A673 (cell line): Measurements from ENCODE around the gene CHAMP1. TPM values are rescaled to one million over a fixed set of nuclear protein-coding genes. Genes with fewer than 3 reads are reported as not detected.
"Not testable (repeated sequence)": the region's sequence is repeated elsewhere in the genome, so short reads cannot be mapped to it uniquely, and the experiment has no call there.

Experiments
- BruUV-seq: library from RNA; stranded (reverse); fragments of 400-500 nt; replicated peaks from 2 replicates; lab custom pipeline; 2021; lab: Mats Ljungman, UMichigan
- CTCF ChIA-PET: fragments of 300-600 bp; sonication (Branson Sonifier 250); formaldehyde crosslinking; loops from one replicate; lab custom pipeline; 2022; ENCODE audit warnings: antibody characterized with exemption; lab: Charles Lee
- POLR2A ChIA-PET: fragments of 300-600 bp; sonication (Branson Sonifier 250); formaldehyde crosslinking; loops from one replicate; lab custom pipeline; 2022; ENCODE audit warnings: antibody characterized with exemption; ENCODE audit not compliant: low non-redundant PET; lab: Charles Lee
- DNase-seq: peaks from one replicate; pipeline ENCODE4 v3.0.0-alpha.2; 2015; ENCODE audit warnings: low spot score
- H3K27ac ChIP-seq: fragments of 200-600 bp; sonication (generic); 2 replicates; pipeline ENCODE4 v1.5.1; 2016; ENCODE audit warnings: mixed run types, low read depth, mild to moderate bottlenecking, mixed read lengths, antibody characterized with exemption, low read length; ENCODE audit not compliant: poor library complexity, severe bottlenecking
- H3K27me3 ChIP-seq: fragments of 200-600 bp; sonication (generic); replicated peaks from 2 replicates; pipeline ENCODE4 v1.6.1; 2017; ENCODE audit warnings: mixed run types, low read depth, mild to moderate bottlenecking, mixed read lengths, antibody characterized with exemption, low read length; ENCODE audit not compliant: insufficient read depth, poor library complexity
- H3K36me3 ChIP-seq: fragments of 200-600 bp; sonication (generic); 2 replicates; pipeline ENCODE4 v1.6.1; 2016; ENCODE audit warnings: mixed run types, mild to moderate bottlenecking, mixed read lengths, antibody characterized with exemption, low read length; ENCODE audit not compliant: insufficient read depth, poor library complexity, severe bottlenecking
- H3K4me1 ChIP-seq: fragments of 200-600 bp; sonication (generic); 2 replicates; pipeline ENCODE4 v1.6.1; 2017; ENCODE audit warnings: mixed run types, mild to moderate bottlenecking, mixed read lengths, antibody characterized with exemption, low read length; ENCODE audit not compliant: insufficient read depth, poor library complexity, severe bottlenecking
- H3K4me3 ChIP-seq: fragments of 200-600 bp; sonication (generic); 2 replicates; pipeline ENCODE4 v1.5.1; 2016; ENCODE audit warnings: low read depth, mixed run types, mild to moderate bottlenecking, mixed read lengths, low read length; ENCODE audit not compliant: poor library complexity, severe bottlenecking
- H3K9me3 ChIP-seq: fragments of 200-600 bp; sonication (generic); 2 replicates; pipeline ENCODE4 v1.6.1; 2016; ENCODE audit warnings: mixed run types, low read depth, mild to moderate bottlenecking, mixed read lengths, antibody characterized with exemption, low read length; ENCODE audit not compliant: poor library complexity, severe bottlenecking
- EZH2 ChIP-seq: fragments of 200-600 bp; sonication (generic); IDR thresholded peaks from 2 replicates; pipeline ENCODE4 v1.6.1; 2017; ENCODE audit warnings: borderline replicate concordance, low read depth, mild to moderate bottlenecking, mixed read lengths, antibody characterized with exemption, low read length; ENCODE audit not compliant: poor library complexity, severe bottlenecking
- intact Hi-C: fragments of 100-400 bp; cut with micrococcal nuclease; formaldehyde crosslinking; loops from one replicate; pipeline ENCODE4 v1.10.0; 2022; ENCODE audit not compliant: unreplicated experiment
- total RNA-seq: library from RNA; stranded (reverse); gene quantifications from 2 replicates; pipeline ENCODE4 v1.2.3, GENCODE V29; 2021
- TF ChIP-seq, protein P1 (sequence below): fragments of 300-800, 200-600 bp; sonication (generic); conservative IDR thresholded peaks from 2 replicates; pipeline ENCODE4 v1.5.1; 2017; ENCODE audit warnings: low read depth, mild to moderate bottlenecking, antibody characterized with exemption, low read length, moderate library complexity, mixed read lengths

Gene CHAMP1
- total RNA-seq, 1 experiment from 2014 or later = 31.8 TPM

DNA sequence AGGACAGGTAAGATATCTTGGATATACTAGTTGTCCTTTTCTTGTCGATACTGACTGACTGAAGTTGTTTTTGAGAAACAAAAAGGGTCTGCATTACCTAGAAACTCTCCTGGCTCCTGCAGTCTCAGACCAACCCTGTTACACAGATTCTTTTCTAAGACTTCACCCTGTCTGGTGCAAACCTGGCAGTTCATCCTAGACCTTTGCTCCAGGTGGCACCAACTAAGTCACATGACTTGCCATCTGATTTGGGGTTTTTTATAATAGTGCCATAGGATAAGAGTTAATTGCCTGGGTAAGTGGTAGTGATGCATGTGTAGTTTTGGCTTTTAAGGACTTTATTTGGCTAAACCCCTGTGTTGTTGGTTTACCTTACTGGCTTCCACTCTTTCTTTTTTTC is 14.3 kb downstream of the CHAMP1 start:
- peaks cover 31% of the 10 kb centered on the region for H3K36me3 ChIP-seq
- H3K9me3 ChIP-seq = no peaks in the 10 kb centered on the region
- POLR2A ChIA-PET = no interaction called here
- H3K4me1 ChIP-seq = peaks cover 1% of the 10 kb centered on the region
- no peak overlapping the region for H3K27ac ChIP-seq
- TF ChIP-seq EZH2 = no peak
- TF ChIP-seq, protein P1, sequence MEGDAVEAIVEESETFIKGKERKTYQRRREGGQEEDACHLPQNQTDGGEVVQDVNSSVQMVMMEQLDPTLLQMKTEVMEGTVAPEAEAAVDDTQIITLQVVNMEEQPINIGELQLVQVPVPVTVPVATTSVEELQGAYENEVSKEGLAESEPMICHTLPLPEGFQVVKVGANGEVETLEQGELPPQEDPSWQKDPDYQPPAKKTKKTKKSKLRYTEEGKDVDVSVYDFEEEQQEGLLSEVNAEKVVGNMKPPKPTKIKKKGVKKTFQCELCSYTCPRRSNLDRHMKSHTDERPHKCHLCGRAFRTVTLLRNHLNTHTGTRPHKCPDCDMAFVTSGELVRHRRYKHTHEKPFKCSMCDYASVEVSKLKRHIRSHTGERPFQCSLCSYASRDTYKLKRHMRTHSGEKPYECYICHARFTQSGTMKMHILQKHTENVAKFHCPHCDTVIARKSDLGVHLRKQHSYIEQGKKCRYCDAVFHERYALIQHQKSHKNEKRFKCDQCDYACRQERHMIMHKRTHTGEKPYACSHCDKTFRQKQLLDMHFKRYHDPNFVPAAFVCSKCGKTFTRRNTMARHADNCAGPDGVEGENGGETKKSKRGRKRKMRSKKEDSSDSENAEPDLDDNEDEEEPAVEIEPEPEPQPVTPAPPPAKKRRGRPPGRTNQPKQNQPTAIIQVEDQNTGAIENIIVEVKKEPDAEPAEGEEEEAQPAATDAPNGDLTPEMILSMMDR = no peak
- H3K27me3 ChIP-seq = no peaks in the 10 kb centered on the region
- intact Hi-C loops = no loop called here
- no peak overlapping the region for H3K4me3 ChIP-seq
- CTCF ChIA-PET = no interaction called here
- no TSS peak for BruUV-seq
- DNase-seq = no peak

DNA sequence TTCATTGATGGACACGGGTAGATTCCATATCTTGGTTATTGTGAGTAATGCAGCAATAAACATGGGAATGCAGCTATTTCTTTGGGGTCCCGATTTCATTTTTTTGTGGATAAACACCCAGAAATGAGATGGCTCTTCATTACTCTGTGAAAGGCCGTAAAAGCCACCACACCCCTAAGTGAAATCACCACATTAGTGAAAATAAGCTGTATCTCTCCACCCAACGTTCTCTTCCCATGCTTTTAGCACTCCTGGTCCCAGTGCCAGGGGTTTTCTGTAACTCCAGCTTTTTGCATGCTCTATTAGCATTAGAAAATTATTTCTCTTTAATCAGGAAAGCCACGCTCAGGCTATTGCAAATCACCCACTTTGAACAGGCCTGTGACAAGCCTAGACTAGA is 15.8 kb downstream of the CHAMP1 start:
- no peak overlapping the region for H3K27ac ChIP-seq
- intact Hi-C loops = no loop called here
- TF ChIP-seq EZH2 = no peak
- TF ChIP-seq, protein P1 = no peak
- ChIA-PET CTCF (no interaction called here), POLR2A (no interaction called here)
- BruUV-seq = no TSS peak
- no peak for DNase-seq
- H3K4me3 ChIP-seq = no peak overlapping the region
- H3K27me3 ChIP-seq = no peaks in the 10 kb centered on the region
- H3K4me1 ChIP-seq = peaks cover 6% of the 10 kb centered on the region
- H3K9me3 ChIP-seq = no peaks in the 10 kb centered on the region
- peaks cover 16% of the 10 kb centered on the region for H3K36me3 ChIP-seq

DNA sequence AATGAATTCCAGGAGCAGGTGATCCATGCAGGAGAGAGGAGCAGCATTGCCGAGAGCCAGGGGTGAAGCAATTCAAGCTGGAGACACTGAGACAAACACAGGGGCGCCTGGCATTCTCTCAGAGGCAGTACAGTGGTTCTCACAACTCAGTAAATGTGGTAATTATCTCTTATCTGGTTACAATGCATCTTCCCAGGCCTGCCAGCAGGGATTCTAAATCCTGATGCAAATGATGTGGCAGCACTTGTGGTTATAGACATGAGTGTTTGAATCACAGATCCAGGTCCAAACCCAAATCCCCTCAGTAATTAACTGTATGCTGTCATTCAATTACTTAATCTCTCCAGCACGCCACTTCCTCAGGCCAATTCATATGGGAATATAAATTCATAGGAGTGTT is 19.6 kb downstream of the CHAMP1 start:
- H3K4me1 ChIP-seq, H3K36me3 ChIP-seq, H3K27ac ChIP-seq, CTCF ChIA-PET, intact Hi-C loops, POLR2A ChIA-PET, BruUV-seq, H3K9me3 ChIP-seq, H3K4me3 ChIP-seq, H3K27me3 ChIP-seq: not testable (repeated sequence)
- DNase-seq = peak; percentile 40

DNA sequence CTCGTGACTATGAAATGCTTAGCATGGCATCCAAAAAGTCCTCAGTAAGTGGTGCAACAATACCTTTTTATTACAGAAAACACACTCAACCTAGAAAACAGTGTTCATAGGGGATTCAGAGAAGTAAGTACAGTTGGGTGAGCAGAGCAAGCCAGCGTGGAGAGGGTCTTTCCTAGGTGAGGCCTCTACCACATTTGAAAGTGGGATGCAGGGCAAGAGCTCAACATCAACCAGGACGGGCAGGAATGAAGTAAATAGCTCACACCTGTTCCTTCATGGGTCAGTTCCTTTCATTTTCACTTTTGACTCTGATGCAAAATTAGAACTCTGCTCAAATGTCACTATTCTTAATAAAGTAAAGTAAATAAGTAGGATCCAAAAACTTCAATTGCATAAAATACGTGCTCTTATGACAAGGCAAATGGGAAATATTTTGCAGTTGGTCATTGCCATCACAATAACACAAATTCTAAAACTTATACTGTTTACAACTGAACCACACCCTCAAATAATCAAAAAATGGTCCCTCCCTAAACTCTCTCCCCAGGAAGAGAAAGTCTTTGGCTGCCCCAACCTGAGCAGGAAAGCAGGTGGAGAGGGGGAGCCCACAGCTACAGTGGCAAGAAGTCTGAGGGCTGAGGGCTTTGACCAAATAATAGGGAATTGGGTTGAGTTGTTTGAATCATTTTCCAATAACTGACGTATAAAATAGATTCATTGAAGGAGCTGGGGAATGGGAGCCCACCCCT is 20.2 kb downstream of the CHAMP1 start:
- ChIA-PET POLR2A (no interaction called here), CTCF (no interaction called here)
- H3K9me3 ChIP-seq = no peaks in the 10 kb centered on the region
- no TSS peak for BruUV-seq
- no peak overlapping the region for H3K4me3 ChIP-seq
- peaks cover 6% of the 10 kb centered on the region for H3K4me1 ChIP-seq
- TF ChIP-seq, protein P1 = no peak
- no peak for TF ChIP-seq EZH2
- no peaks in the 10 kb centered on the region for H3K36me3 ChIP-seq
- no peaks in the 10 kb centered on the region for H3K27me3 ChIP-seq
- no peak overlapping the region for H3K27ac ChIP-seq
- intact Hi-C loops = no loop called here
- no peak for DNase-seq

DNA sequence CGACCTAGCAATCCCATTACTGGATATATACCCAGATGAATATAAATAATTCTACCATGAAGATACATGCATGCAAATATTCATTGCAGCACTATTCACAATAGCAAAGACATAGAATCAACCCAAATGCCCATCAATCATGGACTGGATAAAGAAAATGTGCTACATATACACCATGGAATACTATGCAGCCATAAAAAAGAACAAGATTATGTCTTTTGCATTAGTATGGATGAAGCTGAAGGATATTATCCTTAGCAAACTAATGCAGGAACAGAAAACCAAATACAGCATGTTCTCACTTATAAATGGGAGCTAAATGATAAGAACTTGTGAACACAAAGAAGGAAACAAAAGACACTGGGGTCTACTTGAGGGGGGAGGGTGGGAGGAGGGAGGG is 22.2 kb downstream of the CHAMP1 start:
- DNase-seq, H3K36me3 ChIP-seq, H3K9me3 ChIP-seq, CTCF ChIA-PET, H3K27ac ChIP-seq, POLR2A ChIA-PET, intact Hi-C loops, H3K27me3 ChIP-seq, H3K4me3 ChIP-seq, BruUV-seq, H3K4me1 ChIP-seq: not testable (repeated sequence)
